K562 (cell line): ENCODE results near the gene PHACTR3. TPM values are rescaled to one million over a fixed set of nuclear protein-coding genes. Genes with fewer than 3 reads are reported as not detected.

Source experiments
- ATAC-seq: fragments of 200-7000 bp; cut with Tn5 transposase; 3 replicates; pipeline ENCODE4 v1.9.1; 2020; ENCODE audit warnings: moderate library complexity
- BruUV-seq: library from RNA; stranded (reverse); fragments of 400-500 nt; replicated peaks from 2 replicates; lab custom pipeline; 2021; lab: Mats Ljungman, UMichigan
- CTCF ChIA-PET: fragments of 300-600 bp; formaldehyde crosslinking; extraction: SDS; loops from one replicate; lab custom pipeline; 2021; ENCODE audit warnings: low intra/inter-chr PET ratio; lab: Yijun Ruan, JAX
- POLR2A ChIA-PET: fragments of 300-600, 350-650 bp; sonication (Branson Sonifier 250); formaldehyde crosslinking; extraction: SDS; loops from one replicate; lab custom pipeline; 2021; ENCODE audit warnings: antibody characterized with exemption, inconsistent platforms; lab: Yijun Ruan, JAX
- DNase-seq, 4 experiments: peaks; one replicate each; pipeline versions ENCODE4 v3.0.0 to v3.0.0-alpha.2; 2011 to 2018; ENCODE audit warnings: low spot score in 3 of 4, mixed read lengths in 3 of 4; ENCODE audit errors: extremely low read depth in 1 of 4
- FAIRE-seq: peaks from 2 replicates; lab custom pipeline; 2011; peaks lifted over from hg19 to GRCh38; lab: Jason Lieb, UNC
- H2AFZ ChIP-seq: 2 replicates; pipeline ENCODE4 v1.6.0; 2011; ENCODE audit warnings: low read depth, low read length, control low read depth, inconsistent platforms
- H3K27ac ChIP-seq: fragments of 200-600 bp; 3 replicates; pipeline ENCODE4 v1.8.0; 2011; ENCODE audit warnings: low read depth, mild to moderate bottlenecking, control low read depth, inconsistent platforms, low read length, moderate library complexity, mixed read lengths; ENCODE audit errors: extremely low read depth
- H3K27me3 ChIP-seq, 2 experiments: fragments of 300-600 bp in 1 of 2; 2 replicates in 1 of 2; 3 replicates in 1 of 2; pipeline versions ENCODE4 v1.6.0 to v1.8.0; 2011; ENCODE audit warnings: inconsistent platforms in 2 of 2, low read length in 2 of 2, mild to moderate bottlenecking in 1 of 2, mixed read lengths in 1 of 2, moderate library complexity in 1 of 2; ENCODE audit not compliant: control insufficient read depth in 2 of 2, insufficient read depth in 2 of 2
- H3K36me3 ChIP-seq: fragments of 300-600 bp; 3 replicates; pipeline ENCODE4 v1.8.0; 2011; ENCODE audit warnings: mild to moderate bottlenecking, low read length, inconsistent platforms; ENCODE audit not compliant: control insufficient read depth, insufficient read depth
- H3K4me1 ChIP-seq, 2 experiments: fragments of 200-600 bp in 1 of 2; replicated peaks in 1 of 2; 2 replicates in 1 of 2; 3 replicates in 1 of 2; pipeline versions ENCODE4 v1.5.1 to v1.8.0; 2011; ENCODE audit warnings: inconsistent platforms in 2 of 2, low read length in 2 of 2, mild to moderate bottlenecking in 1 of 2, mixed read lengths in 1 of 2, moderate library complexity in 1 of 2; ENCODE audit not compliant: control insufficient read depth in 2 of 2, insufficient read depth in 2 of 2
- H3K4me2 ChIP-seq: 2 replicates; pipeline ENCODE4 v1.6.1; 2011; ENCODE audit warnings: low read length, control low read depth, inconsistent platforms, mixed read lengths; ENCODE audit not compliant: insufficient read depth
- H3K4me3 ChIP-seq: fragments of 200-600 bp; sonication (generic), shearing (Covaris generic); 2 replicates; pipeline ENCODE4 v1.5.1; 2016; ENCODE audit warnings: control low read depth, inconsistent platforms
- H3K79me2 ChIP-seq: fragments of 200-600 bp; 3 replicates; pipeline ENCODE4 v1.8.0; 2011; ENCODE audit warnings: low read length, inconsistent platforms; ENCODE audit not compliant: control insufficient read depth, insufficient read depth
- H3K9ac ChIP-seq, 2 experiments: 2 replicates each; pipeline versions ENCODE4 v1.6.0 to v1.6.1; 2011; ENCODE audit warnings: low read depth in 2 of 2, low read length in 2 of 2, control low read depth in 1 of 2, inconsistent platforms in 1 of 2, mild to moderate bottlenecking in 1 of 2, mixed read lengths in 1 of 2; ENCODE audit not compliant: insufficient read depth in 1 of 2
- H3K9me1 ChIP-seq: one replicate; pipeline ENCODE4 v1.6.0; 2011; ENCODE audit warnings: inconsistent platforms, mild to moderate bottlenecking, low read length, moderate library complexity; ENCODE audit not compliant: control insufficient read depth, insufficient read depth
- H3K9me3 ChIP-seq: replicated peaks from 2 replicates; pipeline ENCODE4 v1.5.1; 2011; ENCODE audit warnings: low read depth, low read length, inconsistent platforms; ENCODE audit not compliant: control insufficient read depth, insufficient read depth
- H4K20me1 ChIP-seq: replicated peaks from 2 replicates; pipeline ENCODE4 v1.6.1; 2011; ENCODE audit warnings: low read length, inconsistent platforms, mixed read lengths; ENCODE audit not compliant: control insufficient read depth, insufficient read depth
- ARHGAP35 ChIP-seq: fragments of 450-650 bp; IDR thresholded peaks from 2 replicates; pipeline ENCODE4 v1.6.1; 2018; ENCODE audit not compliant: partially characterized antibody
- ATF2 ChIP-seq: sonication (generic); formaldehyde crosslinking; IDR thresholded peaks from 2 replicates; pipeline ENCODE4 v1.8.1; 2022; ENCODE audit warnings: missing genetic modification reagents
- E2F1 ChIP-seq: sonication (generic); formaldehyde crosslinking; IDR thresholded peaks from 2 replicates; pipeline ENCODE4 v1.8.1; 2023; ENCODE audit warnings: mild to moderate bottlenecking, missing genetic modification reagents, moderate library complexity
- ETS1 ChIP-seq: conservative IDR thresholded peaks from 2 replicates; pipeline ENCODE4 v1.6.1; 2011; ENCODE audit warnings: low read depth, mild to moderate bottlenecking, low read length; ENCODE audit not compliant: control insufficient read depth
- MAFF ChIP-seq: IDR thresholded peaks from 2 replicates; pipeline ENCODE4 v1.6.1; 2012; ENCODE audit warnings: low read length, improper control_type of control experiment
- MAFK ChIP-seq: IDR thresholded peaks from 2 replicates; pipeline ENCODE4 v1.6.1; 2011; ENCODE audit warnings: low read length, improper control_type of control experiment
- MLX ChIP-seq, 2 experiments: fragments of 450-650 bp in 1 of 2; sonication (generic) in 1 of 2; formaldehyde crosslinking; conservative IDR thresholded peaks; 2 replicates each; pipeline versions ENCODE4 v1.4.0 to v1.8.1; 2020 to 2022; ENCODE audit warnings: mild to moderate bottlenecking in 1 of 2, missing genetic modification reagents in 1 of 2
- MNT ChIP-seq, 2 experiments: fragments of 450-650 bp; conservative IDR thresholded peaks; 2 replicates each; pipeline ENCODE4 v1.6.1; 2017; ENCODE audit warnings: mild to moderate bottlenecking in 2 of 2, moderate library complexity in 2 of 2
- PRMT5 ChIP-seq: sonication (generic); formaldehyde crosslinking; IDR thresholded peaks from 2 replicates; pipeline ENCODE4 v1.5.0; 2020; ENCODE audit warnings: missing genetic modification reagents
- STAG1 ChIP-seq: sonication (generic); formaldehyde crosslinking; IDR thresholded peaks from 2 replicates; pipeline ENCODE4 v1.5.0; 2020; ENCODE audit warnings: missing genetic modification reagents, borderline replicate concordance
- TBP ChIP-seq: optimal IDR thresholded peaks from 2 replicates; pipeline ENCODE3; 2011; ENCODE audit warnings: low read depth, low read length, improper control_type of control experiment
- THRA ChIP-seq: fragments of 450-650 bp; IDR thresholded peaks from 2 replicates; pipeline ENCODE4 v1.6.1; 2017; ENCODE audit warnings: mild to moderate bottlenecking, moderate library complexity
- ZFP91 ChIP-seq: sonication (generic); formaldehyde crosslinking; IDR thresholded peaks from 2 replicates; pipeline ENCODE4 v1.8.0; 2022; ENCODE audit warnings: mild to moderate bottlenecking, missing genetic modification reagents
- WGBS: fragments of 100-300 bp; shearing (Covaris generic); methylation state at CpG from one replicate; pipeline ENCODE4 v1.1.6; 2016; ENCODE audit warnings: low coverage, mixed read lengths; ENCODE audit not compliant: insufficient coverage; ENCODE audit errors: missing lambda C conversion rate; 5-methylcytosine and 5-hydroxymethylcytosine counted together
- in situ Hi-C: fragments of 300-500 bp; cut with MboI; formaldehyde crosslinking; loops from 4 replicates; pipeline ENCODE4 v1.15.0; 2018; ENCODE audit warnings: inconsistent platforms, mixed read lengths
- intact Hi-C: fragments of 100-400 bp; cut with micrococcal nuclease; formaldehyde crosslinking; loops from 2 replicates; pipeline ENCODE4 v1.14.2; 2022
- polyA plus RNA-seq, 8 experiments: library from polyadenylated mRNA; depleted of rRNA in 4 of 8; stranded (reverse) in 5 of 8; unstranded in 3 of 8; fragments of >200 nt; fragmentation: Nextera tagmentation in 2 of 8; fragmentation: Illumina TruSeq in 1 of 8; extraction: Ambion mirVana in 2 of 8; extraction: Trizol in 1 of 8; gene quantifications; 2 replicates each; pipeline versions ENCODE4 v1.2.1 to v1.2.3, GENCODE V29; 2011 to 2014; ENCODE audit warnings: inconsistent platforms in 1 of 8, missing spikeins in 1 of 8
- total RNA-seq, 7 experiments: library from RNA; depleted of rRNA in 6 of 7; stranded (reverse); fragments of >200 nt in 6 of 7; fragmentation: Illumina TruSeq in 2 of 7; extraction: Trizol in 2 of 7; gene quantifications; 2 replicates each; pipeline versions ENCODE4 v1.2.1 to v1.2.3, GENCODE V29; 2011 to 2021; ENCODE audit warnings: low replicate concordance in 1 of 7

The PHACTR3 gene
- total and polyA plus RNA-seq, 9 of the 15 experiments (the other 6 are each of a cell fraction or from before 2014, with no cell fraction given), result not detected

- no peak overlapping the region for H3K4me3 ChIP-seq
- ChIA-PET POLR2A (interaction anchor here (1.3 kb wide), 1 partner anchor 10 kb away, joined by 3 read pairs; no protein-coding TSS in a partner anchor), CTCF (no interaction called here)
- no peak overlapping the region for H3K9ac ChIP-seq
- H2AFZ ChIP-seq, result no peak overlapping the region
- in situ Hi-C loops, result no loop called here
- no peaks in the 10 kb centered on the region for H3K9me3 ChIP-seq
- H3K36me3 ChIP-seq, result no peaks in the 10 kb centered on the region
- DNase-seq (no peak), FAIRE-seq (no peak), ATAC-seq (no peak)
- no TSS peak for BruUV-seq
- no peaks in the 10 kb centered on the region for H3K9me1 ChIP-seq
- no peaks in the 10 kb centered on the region for H3K4me1 ChIP-seq
- 3% methylated on average over 4 of the region's 4 CpGs for WGBS
- no peak overlapping the region for H3K4me2 ChIP-seq
- intact Hi-C loops, result no loop called here
- H3K27me3 ChIP-seq, result no peaks in the 10 kb centered on the region; a peak in 1 of 5 replicates
- no peak overlapping the region for H3K27ac ChIP-seq
- no peaks in the 10 kb centered on the region for H4K20me1 ChIP-seq
- H3K79me2 ChIP-seq, result no peaks in the 10 kb centered on the region
- TF ChIP-seq ARHGAP35 (no peak), PRMT5 (CRISPR knock-in tag) (no peak), TBP (no peak), ETS1 (no peak), E2F1 (no peak), MNT (conservative IDR thresholded peaks at IDR 0.05) (no peak), MLX (CRISPR knock-in tag; conservative IDR thresholded peaks at IDR 0.05) (no peak), MAFF (no peak), STAG1 (CRISPR knock-in tag) (no peak), ATF2 (CRISPR knock-in tag) (no peak), MAFK (no peak), ZFP91 (CRISPR knock-in tag) (no peak), THRA (no peak)
These were observed 86.6 kb downstream of the PHACTR3 start for GRCh38 chr20:59690976-59691375.
